NCI-H2107 (cell line): ENCODE measurements around the gene HDAC11.

Experiments used
- DNase-seq: peaks from one replicate; lab custom pipeline; 2025; lab: John Stamatoyannopoulos, UW

The HDAC11 gene

GRCh38 chr3:13525827-13526625 lies 45.9 kb downstream of the HDAC11 start:
- DNase-seq, result no peak

GRCh38 chr3:13526626-13526949 lies 46.5 kb downstream of the HDAC11 start:
- no peak for DNase-seq

- DNase-seq, result no peak
Observed at GRCh38 chr3:13528217-13528867, 48.2 kb downstream of the HDAC11 start.

DNA sequence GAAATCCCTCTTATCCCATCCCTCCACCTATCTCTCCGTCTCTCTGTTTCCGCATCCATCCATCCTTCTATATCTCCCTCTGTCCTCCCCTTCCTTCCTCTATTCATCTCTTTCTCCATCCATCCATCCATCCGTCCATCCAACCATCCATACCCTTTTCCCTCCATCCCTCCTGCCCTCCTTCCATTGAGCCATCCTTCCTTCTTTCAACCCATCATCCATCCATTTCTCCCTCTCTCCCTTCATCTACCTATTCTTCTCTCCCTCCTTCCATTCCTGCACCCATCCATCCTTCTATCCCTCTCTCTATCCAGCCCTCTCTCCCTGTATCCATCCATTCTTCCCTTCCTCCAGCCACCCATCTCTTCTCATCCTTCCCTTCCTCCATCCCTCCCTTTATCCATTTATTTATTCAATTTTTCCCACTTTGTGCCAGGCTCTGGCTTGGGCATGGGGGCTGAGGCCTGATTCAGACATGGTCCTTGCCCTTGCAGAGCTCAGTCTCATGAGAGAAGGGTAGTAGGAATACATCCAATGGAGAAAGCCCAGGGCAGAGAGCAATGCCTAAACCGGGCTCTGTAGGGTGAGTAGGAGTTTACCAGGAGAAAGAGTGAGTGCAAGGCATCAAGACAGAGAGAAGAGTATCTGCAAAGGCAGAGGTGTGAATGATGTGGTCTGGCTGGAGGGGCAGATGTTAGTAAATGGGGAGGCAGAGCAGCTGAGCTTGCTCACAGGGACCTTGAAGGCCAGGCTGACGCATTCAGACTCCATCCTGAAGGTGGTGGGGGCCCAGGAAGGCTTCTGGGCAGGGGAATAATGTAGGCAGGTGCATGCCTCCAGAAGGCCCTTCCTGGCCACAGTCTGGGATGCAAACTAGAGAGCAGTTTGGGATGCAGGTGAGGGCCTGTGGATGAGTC lies 49.3 kb downstream of the HDAC11 start:
- no peak for DNase-seq

GRCh38 chr3:13530241-13531009 lies 50.3 kb downstream of the HDAC11 start:
- no peak for DNase-seq

GRCh38 chr3:13532085-13532484 lies 52.0 kb downstream of the HDAC11 start:
- no peak for DNase-seq

DNA sequence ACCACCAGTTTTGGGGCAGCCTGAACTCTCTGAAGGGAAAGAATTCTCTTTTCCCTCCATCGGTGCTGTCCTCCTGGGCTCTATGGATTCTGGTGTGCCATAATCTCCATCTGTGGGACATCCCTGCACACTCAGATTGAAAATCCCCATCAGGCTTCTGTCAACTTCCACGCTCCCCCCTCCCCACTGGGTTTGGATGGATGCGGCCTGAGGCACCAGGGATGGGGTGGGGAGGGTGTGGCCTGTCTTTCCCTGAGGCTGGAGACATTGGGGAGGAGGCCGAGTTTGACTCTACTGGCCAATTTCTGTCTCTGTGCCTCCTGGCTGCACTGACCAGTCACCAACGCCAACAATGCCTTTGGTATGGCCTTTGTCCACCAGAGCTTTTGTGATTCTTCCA lies 52.5 kb downstream of the HDAC11 start:
- DNase-seq, result no peak

DNA sequence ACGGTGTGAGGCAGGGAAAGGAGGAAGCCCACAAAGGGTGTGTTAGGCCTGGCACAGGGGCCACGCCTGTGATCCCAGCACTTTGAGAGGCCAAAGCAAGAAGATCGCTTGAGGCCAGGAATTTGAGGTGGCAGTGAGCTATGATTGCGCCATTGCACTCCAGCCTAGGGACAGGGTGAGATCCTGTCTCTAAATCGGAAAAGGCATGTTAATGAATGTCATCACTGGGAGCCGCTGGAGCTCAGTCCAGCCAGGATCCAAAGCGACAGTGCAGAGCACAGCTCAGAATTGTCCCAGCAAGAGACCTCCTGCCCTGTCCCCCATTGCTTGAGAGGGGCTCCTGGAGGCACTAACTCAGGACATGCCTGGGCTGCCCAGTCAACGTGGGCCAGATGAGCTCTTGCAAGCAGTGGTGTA lies 53.8 kb downstream of the HDAC11 start:
- no peak for DNase-seq

DNA sequence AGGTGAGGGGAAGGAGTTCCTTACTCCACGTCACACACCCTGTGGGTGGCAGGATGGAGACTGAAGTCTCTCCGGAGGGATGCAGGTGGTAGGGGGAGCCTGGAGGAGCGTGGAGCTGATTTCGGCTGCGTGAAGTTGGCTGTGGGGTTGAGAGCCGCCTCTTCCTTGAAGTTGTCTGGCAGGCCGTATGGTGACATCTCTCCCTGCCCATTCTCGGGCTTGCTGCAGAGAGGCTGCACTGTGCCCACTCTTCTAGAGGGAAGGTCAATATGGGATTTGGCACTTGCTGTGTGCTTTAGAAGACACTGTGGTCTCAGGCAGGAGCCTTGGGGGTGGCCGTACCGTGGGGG lies 55.4 kb downstream of the HDAC11 start:
- no peak for DNase-seq

- no peak for DNase-seq
Observed at GRCh38 chr3:13535905-13536304, 55.8 kb downstream of the HDAC11 start.

GRCh38 chr3:13536432-13536831 lies 56.3 kb downstream of the HDAC11 start:
- no peak for DNase-seq

- DNase-seq, result no peak
Observed at GRCh38 chr3:13536832-13537231, 56.7 kb downstream of the HDAC11 start.

GRCh38 chr3:13537244-13537908 lies 57.3 kb downstream of the HDAC11 start:
- no peak for DNase-seq

DNA sequence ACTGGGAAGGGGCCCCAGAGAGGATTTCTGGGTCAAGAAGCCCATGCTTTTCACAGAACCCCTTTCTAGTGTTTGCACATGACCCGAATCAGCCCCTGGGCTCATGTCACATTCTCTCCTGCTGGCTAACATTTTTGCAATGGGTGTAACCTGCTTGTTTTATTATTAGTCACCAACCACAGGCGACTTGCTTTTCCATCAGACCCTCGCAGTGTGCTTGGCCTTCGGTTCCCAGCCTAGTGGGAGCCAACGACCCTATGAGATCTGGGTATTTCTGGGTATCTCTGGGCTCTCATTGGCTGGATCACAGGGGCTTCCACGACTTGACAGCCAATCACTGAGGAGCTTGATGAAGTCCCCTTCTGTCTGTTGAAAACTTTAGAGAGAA lies 57.8 kb downstream of the HDAC11 start:
- DNase-seq, result no peak

- no peak for DNase-seq
Observed at GRCh38 chr3:13538520-13539291, 58.6 kb downstream of the HDAC11 start.

GRCh38 chr3:13539292-13539638 lies 59.2 kb downstream of the HDAC11 start:
- no peak for DNase-seq

GRCh38 chr3:13539671-13540070 lies 59.6 kb downstream of the HDAC11 start:
- no peak for DNase-seq

DNA sequence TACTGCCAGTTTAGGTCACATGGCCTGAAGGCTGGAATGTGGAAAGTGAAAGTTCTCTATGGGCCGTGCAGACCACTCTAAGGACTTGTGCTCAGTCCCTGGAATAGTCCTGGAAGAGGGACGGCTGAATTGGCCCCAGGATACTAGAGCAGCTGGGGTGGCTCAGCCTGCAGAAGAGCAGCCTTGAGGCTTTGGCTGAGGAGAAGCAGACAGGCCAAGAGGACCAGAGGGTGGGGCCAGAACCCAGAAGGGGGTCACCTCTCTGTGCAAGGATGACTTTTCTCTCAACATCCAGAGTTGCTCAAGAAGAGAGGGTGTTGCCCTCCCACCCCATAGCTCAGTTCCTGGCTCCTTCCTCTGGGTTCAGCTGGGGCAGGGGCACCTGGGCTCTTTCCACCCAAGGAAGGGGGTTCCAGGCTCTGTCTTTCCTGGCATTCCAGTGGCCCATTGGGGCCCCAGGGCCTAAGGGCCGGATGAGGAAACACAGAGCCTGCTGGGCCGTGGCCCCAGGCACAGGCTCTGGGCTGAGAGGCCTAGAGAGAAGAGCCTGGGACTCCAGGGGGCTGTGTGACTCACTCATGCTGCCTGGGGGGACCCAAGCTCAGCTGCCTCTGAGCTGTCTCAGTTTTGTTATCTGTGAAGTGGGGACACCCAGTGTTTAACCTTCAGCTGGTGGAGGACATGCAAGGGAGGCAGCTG lies 60.3 kb downstream of the HDAC11 start:
- DNase-seq, result no peak

DNA sequence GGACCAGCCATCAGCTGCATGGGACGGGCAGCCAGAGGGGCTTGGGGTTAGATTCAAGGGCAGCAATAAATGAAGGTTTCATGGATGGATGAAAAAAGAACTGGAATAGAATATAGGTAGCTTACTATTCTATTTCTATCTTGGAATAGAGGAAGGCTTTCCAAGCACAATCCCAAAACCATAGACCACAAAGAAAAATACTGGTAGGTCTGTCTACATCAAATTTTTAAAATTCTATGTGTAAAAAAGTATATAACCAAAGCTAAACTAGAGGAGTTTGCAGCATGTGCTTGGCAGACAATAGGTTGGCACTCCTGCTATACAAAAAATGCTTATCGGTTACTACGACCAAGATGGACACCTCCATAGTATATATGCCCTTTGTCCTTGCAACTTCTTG lies 61.6 kb downstream of the HDAC11 start:
- no peak for DNase-seq

DNA sequence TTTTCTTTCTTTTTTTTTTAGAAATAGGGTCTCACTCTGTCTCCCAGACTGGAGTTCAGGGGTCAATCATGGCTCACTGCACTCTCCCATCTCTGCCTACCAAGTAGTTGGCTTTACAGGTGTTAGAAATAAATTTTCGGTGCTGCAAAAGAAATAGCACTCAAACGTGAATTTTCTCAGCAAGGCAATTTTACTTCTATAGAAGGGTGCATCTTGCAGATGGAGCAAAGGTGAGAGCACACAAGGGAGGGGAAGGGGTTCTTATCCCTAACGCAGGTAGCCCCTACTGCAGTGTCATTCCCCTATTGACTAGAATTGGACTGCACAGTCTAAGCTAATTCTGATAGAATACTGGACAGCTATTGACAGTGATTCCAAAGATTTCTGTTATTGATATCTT lies 62.0 kb downstream of the HDAC11 start:
- no peak for DNase-seq
